NCI-H2081 (cell line): Measurements from ENCODE around the gene FAM120B.
A peak's percentile ranks its signal among the peaks of the same experiment; 100 is the strongest.
"Not testable (repeated sequence)": the region's sequence is repeated elsewhere in the genome, so short reads cannot be mapped to it uniquely, and the experiment has no call there.

Source experiments
- DNase-seq, 2 experiments: peaks; one replicate each; lab custom pipeline; 2025; lab: John Stamatoyannopoulos, UW

Gene FAM120B

GRCh38 chr6:170298688-170299087 lies 7.9 kb upstream of the FAM120B start:
- no peak for DNase-seq

GRCh38 chr6:170301184-170301583 lies 5.4 kb upstream of the FAM120B start:
- no peak for DNase-seq

DNA sequence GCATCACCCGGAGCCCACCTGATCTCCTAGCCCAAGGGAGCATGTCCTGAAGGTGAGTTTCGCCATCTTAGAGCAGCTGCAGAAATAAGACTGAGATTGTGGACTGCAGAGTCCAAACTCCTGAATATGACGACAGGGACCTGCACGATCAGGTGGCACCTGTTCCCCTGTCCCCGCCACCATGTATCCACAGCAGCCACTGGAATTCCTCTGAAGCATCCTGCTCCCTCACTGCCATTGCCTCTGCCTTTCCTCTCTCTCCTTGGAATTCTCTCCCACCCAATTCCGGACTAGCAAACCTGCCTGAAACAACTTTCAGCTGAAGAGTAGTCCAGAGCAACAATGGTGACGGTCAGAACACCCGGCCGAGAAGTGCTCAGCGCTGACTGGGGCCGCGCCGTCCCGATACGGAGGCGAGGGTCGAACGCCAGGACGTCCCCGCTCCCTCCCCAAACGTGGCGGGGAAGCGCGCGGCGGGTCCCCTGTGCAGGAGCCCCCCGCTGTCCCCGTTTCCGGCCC lies 694 bp upstream of the FAM120B start:
- DNase-seq: no peak

GRCh38 chr6:170307080-170307545 lies 555 bp downstream of the FAM120B start:
- DNase-seq: no peak

DNA sequence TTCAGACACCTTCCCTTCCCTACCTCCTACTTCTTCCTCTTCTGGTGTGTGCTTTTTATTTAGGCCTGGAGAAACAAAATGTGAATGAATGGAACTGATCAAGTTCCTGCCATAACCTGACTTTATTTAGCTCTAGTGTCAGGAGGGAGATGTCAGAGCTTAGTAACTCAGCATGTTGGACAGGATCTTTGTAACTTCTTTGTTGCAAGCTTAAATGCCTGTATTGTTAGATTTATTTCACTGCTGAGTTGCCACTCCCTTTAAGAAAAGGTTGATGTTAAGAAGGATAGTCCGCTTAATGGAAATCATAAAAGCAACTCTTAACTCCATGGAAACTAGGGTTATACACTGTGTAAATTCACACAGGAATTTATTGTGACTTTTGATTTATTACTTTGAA lies 2.2 kb downstream of the FAM120B start:
- no peak for DNase-seq

GRCh38 chr6:170311696-170312095 lies 5.1 kb downstream of the FAM120B start:
- DNase-seq: no peak

DNA sequence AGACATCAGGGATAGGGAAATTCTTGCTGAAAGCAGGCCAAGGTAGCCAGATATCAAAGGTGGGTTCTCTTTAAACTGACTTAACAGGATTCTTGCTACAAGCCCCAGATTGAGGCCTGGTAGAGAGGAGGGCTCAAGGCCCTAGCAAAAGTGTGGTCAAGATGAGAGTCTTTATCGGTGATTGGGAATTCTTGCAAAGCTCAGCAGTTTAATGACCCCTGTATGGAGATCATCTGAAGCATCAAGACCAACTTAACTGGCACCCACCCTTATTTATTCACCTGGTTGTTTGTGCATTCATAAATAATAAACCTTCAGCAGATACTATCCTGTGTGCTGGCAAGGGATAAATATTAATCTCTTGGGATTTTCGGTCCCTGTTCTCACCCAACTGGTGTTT lies 6.3 kb downstream of the FAM120B start:
- no peak for DNase-seq

DNA sequence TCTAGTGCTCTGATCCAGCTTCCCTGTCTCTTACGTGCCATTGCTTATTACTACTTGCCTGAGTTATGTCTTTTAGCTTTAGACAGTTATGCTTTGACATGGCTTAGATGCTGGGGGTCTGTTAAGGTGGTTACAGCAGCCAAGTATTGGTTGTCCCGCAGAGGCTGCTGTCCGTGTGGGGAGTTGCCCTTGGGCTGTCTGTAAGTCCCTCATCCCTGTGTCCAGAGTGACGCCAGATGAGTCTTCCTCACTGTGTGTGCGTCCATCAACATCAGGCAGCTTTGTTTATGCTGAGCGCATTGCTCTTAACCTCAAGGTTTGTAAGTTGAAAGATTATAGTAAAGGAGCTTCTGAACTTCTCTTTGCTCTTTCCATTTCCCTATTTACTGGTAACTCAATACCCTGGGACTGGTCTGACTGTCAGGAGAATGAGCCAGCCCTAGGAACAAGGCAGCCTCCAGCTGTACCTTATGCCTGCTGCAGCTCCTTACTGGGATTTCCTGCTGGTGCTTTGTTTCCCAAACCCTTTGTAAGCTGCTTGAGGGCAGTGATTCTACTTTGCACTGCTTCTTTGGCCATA lies 7.2 kb downstream of the FAM120B start:
- no peak for DNase-seq

GRCh38 chr6:170314983-170315382 lies 8.4 kb downstream of the FAM120B start:
- DNase-seq: no peak

GRCh38 chr6:170316071-170316470 lies 9.5 kb downstream of the FAM120B start:
- DNase-seq: no peak

DNA sequence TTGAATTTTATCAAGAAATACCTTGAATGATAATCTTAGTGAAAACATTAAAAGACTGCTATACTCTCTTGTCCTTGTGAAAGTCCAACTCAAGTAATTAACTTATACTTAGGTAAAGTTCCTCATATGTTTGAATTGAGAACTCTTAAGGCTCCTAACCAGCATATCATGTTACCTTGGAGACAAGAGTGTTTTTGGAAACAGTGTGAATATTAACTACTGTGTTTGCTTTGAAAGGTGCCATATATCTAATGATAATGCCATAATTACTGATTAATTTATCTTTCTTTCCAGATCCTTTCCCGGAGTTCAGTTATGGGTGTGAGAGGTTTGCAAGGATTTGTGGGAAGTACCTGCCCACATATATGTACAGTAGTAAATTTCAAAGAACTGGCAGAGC lies 10.5 kb downstream of the FAM120B start:
- no peak for DNase-seq

- DNase-seq: no peak
These were observed 11.2 kb downstream of the FAM120B start for GRCh38 chr6:170317718-170318117.

- DNase-seq: no peak
These were observed 22.8 kb downstream of the FAM120B start for GRCh38 chr6:170329321-170329720.

- DNase-seq: not testable (repeated sequence)
These were observed 28.6 kb downstream of the FAM120B start for GRCh38 chr6:170335199-170335598.

- DNase-seq: peak in 1 of 2 experiments; percentile 17
These were observed 38.3 kb downstream of the FAM120B start for GRCh38 chr6:170344631-170345576.

DNA sequence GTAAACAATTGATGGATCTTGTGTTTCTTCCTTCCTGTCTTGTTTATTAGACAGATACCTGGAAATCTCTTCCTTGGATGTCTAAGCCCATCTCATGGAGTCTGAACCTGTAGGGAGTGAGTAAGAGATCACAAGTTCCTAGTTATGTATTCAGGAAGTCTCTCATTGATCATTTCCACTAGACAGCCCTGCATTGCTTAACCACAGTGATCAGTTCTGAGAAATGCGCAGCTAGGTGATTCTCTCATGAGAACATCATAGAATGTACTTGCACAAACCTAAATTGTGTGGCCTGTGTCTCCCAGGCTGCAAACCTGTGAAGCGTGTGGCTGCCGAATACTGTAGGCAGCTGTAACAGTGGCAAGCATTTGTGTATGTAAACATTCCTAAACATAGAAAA lies 39.1 kb downstream of the FAM120B start:
- no peak for DNase-seq

- no peak for DNase-seq
These were observed 40.1 kb downstream of the FAM120B start for GRCh38 chr6:170346649-170347048.

DNA sequence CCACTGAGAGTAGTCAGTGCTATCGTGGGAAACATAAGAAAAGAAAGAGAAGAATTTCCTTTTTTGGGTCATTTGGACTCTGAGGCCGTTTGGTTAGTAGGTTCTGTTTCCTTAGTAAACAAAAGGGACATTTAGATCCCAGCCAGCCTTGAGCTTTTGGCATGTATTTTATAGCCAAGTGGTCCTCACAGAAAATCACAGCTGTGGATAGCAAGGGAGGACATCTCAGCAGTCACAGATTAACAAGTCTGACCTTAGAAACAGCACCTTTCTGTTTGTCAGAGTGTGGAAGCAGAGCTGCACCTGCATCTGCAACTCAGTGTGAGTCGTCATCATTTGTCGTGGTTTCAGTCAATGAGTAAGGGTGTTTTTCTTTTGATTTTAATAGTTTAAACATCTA lies 40.5 kb downstream of the FAM120B start:
- DNase-seq: no peak

DNA sequence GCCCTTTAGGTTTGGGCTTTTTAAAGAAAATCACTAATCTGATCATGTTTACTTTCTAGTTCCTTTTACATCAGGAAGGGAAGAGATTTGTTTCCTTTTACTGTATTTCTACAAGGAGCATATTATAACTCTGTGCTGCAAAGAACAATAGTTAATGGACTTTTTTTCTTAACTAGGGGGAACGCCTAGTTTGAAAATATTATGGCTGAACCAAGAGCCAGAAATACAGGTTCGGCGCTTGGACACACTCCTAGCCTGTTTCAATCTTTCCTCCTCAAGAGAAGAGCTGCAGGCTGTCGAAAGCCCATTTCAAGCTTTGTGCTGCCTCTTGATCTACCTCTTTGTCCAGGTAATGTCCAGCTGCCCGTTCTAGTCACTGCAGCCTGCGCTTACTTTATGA lies 41.4 kb downstream of the FAM120B start:
- DNase-seq: no peak

GRCh38 chr6:170351456-170351855 lies 44.9 kb downstream of the FAM120B start:
- not testable (repeated sequence) for DNase-seq

GRCh38 chr6:170355190-170355589 lies 48.6 kb downstream of the FAM120B start:
- not testable (repeated sequence) for DNase-seq

- DNase-seq: no peak
These were observed 49.1 kb downstream of the FAM120B start for GRCh38 chr6:170355661-170356060.

- DNase-seq: no peak
These were observed 51.3 kb downstream of the FAM120B start for GRCh38 chr6:170357812-170358211.
